ENCODE data around the gene EIPR1.

Gene EIPR1

DNA sequence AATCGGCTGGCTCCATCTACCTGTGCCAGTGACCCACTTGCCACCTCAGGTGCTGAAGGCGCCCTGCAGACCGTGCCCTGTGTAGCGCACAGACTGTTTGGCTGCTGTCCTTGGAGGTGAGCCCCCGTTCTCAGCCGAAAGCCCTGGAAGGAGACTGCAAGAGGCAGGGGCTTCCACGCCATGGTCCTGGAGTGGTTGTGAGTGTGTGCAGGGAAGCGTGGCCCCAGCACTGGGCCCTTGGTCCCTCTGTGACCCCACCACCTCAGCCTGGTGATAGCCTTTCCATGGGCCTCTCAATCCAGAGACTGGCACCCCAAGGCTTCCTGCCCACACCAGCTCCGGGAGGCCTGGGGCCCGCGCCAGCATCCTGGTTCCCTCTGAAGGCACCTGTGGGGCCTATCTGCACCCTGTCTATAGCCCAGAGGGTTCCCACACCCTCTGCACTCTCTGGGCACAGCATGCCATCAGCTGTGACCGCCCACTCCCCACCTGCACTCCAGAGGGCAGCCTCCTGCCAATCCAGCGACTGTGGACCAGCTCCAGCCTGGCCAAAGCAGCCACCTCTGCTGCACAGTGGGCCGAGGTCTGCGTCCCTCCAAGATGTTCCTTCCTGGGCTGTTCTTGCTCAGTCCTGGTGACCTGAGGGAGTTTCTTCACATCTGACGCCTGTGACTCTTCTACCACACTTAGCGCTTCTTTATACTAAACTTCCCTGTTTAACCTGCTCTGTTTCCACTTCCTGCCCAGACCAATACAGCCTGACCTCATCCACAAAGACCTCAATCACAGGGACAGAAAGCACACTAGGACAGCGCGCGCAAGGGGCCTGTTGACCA lies 109.5 kb downstream of the EIPR1 start:
- no peak for DNase-seq (ENCODE audit: low read depth)

DNA sequence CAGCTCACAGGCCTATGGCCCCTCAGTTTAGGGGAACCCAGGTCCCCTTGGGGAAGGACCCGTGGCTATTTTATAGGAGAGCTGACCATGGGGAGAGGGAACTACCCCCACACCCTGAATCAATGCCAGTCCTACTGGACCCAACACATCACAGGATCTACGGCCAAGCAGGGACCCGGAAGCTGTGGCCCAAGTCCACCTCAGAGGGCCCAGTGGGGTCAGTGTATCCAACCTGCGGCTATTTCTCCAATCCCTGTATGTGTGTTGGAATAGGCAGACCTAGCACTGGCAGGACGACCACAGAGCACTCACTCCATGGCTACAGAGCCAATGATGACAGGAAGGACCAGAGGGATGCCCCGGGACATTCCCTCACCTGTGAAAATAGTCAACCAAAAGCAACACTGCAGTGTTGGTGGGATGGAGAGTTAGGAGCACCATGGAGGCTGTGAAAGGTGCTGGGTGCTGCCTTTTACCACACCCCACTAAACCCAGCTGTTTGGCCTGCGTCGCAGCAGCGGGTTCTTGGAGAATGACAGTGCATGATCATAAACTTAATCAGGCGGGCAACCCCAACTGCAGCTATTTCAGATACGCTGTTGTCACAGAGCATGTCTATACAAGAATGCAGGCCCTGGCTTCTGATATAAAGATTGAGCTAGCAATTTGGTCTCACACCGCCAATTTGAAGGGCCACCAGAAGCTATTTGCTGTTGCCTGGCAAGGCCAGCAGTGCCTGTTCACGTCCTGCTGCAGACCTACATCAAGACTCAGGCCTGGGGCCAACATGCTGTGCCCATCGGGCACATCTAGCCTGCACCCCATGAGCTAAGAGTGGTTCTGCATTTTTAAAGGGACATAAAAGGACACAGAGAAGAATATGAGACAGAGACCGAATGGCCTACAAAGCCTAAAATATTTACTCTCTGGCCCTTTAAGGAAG lies 110.4 kb downstream of the EIPR1 start:
- no peak for DNase-seq (ENCODE audit: low read depth)

DNA sequence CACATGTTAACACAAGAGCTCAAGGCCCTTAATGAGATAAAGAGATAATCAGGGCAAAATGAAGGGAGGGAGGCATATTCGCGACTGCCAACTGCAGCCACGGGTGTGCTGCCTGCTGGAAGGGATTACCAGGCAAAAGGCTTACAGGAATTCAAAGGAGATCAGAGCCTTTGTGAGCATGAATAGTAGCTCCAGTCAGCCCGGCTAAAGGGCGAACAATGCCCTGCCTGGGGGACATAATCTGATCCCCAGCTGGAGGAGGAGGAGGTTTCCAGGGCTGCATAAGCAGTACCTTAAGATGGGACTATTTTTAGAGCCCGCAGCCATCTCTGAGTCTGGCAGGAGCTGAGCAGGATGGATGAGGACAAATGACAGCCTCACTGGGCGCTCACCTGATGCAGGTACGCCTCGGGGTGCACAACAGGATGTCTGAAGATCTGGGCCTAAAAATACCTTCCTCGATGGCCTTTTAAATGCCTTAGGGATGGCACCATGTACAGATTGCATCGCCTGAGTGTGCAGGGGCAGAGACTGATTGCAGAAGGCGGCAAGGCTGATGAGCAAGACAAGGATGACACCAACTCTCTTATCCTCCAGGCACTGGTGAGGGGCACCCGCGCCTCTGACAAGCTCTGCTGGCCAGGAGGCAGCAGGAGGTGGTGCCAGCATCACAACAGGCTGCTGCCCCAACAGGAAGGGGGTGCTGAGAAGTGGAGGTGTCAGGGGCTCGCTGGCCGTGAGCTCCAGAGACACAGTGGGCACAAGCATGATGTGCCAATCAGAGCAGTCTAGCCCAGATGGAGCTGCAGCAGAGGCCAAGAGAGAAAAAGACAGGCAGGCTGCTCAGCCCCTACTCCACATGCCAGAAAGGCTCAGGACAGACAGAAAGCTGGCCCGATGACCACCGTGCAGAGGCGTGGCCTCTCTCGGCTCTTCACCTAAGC lies 111.4 kb downstream of the EIPR1 start:
- DNase-seq (ENCODE audit: low read depth): no peak

DNA sequence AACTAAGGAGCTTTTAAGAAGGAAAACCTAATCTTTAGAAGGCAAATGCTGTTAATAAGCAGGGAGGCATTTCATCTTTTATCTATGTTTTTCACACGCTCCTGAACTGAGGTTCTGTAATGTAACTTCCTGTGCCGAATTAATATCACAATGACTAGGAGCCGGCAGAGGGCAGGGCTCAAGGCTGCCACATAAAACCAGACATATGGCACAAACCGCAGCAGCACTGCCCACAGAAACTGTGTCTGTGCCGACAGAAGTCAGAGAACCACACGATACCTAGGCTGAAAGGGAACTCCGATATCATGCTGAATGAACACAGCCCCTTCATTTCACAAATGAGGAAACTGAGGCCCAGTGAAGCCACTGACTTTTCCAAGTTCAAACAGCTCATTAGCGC lies 112.1 kb downstream of the EIPR1 start:
- DNase-seq (ENCODE audit: low read depth): no peak

DNA sequence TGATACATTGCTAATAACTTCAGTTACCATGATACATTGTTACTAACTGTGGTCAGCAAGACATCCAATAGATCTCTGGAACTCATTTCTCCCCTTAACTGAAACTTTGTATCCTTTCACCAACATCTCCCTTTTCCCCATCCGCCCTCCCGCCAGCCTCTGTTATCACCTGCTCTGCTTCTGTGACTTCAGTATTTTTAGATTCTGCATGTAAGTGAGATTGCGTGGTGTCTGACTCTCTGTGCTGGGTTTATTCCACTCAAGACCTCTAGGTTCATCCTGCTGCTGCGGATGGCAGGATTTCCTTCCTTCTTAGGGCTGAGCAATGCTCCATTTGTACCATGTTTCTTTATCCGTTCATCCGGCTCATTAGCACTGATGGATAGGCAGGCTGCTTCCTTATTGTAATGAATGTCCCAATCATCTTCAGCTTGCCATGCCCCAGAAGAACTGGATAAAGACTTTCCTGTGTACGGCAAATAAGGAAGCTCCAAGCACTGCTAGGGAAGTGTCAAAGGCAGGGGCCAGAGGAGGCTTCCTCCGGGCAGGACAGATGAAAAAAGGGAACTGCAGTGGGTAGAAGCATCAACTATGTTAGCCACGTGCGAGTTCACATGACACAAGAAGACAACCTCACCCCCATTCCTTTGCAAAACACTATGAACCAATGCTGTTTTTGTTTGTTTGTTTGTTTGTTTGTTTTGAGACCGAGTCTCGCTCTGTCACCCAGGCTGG lies 113.4 kb downstream of the EIPR1 start:
- DNase-seq (ENCODE audit: low read depth): no peak

DNA sequence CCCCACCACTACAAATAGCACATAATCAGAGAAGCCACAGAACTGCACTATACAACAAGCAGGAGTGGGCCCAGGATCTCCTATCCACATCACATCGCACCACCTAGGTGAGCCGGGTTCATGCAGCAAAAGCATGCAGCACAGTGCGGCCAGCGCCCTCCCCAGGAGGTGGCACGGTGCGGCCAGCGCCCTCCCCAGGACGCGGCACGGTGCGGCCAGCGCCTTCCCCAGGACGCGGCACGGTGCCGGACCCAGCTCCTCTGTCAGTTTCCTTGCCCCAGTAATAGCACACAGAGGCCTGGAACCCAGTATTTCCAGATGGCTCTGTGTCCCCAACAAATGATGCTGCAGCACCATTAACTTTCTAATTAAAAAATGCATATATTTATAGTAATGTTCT lies 114.1 kb downstream of the EIPR1 start:
- no peak for DNase-seq (ENCODE audit: low read depth)

DNA sequence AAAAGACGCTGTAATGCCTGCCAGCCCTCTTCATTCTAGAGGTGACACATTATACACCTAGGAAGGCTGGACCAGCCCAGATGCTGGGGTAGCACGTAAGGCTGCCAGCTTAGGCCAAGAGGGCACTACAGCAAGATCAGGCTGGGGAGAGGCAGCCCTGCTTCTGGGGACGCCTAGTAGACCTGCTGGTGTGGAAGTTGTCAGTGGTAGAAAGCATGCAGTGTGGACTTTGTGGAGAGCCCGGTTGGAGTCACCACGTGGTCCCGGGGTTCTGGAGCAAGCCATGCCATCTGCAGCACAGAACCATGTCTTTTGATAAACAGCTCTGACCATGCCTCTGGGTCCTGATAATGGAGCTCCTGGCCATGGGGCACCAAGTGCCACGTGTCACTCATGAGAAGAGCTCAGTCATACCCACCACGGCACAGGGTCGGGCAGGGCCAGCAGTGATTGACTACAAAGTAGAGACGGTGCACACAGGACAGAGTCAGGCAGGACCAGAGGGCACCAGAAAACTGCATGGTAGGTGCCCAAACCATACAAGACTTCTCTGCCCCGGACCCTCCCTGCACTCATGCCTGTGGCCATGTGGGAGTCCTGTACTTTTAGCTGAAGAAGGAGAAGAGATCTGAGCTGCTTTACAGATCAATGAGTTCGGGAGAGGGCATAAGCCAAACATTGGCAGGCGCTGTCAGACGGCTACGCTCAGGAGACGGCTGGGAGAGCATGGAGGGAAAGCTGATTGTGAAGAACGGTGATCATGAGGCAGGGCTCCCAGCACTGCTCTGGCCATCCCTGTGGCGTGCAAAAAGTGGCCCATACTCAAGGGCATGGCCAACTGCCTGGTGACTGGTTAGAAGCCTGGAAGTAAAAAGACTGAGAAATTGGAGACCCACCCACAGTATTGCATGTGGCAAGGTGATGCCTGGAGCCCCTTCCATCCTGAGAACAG lies 114.9 kb downstream of the EIPR1 start:
- no peak for DNase-seq (ENCODE audit: low read depth)

DNA sequence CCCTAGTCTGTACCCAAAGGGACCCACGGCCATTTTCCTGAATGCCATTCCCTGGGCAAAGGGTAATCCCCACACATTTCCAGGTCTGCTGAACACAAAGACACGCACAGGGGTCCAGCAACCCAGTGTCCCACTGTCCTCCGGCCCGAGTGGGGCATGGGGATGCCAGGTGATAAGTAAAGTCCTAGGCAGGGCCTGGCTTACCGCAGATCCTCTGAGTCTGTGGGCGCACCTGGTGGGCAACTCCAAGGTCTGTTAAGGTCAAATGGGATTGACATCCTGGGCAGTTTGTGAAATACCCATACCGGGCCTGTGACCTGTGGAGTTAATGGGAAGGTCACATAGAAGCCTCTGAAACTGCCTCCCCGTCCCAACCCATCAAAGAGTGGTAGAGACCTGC lies 116.1 kb downstream of the EIPR1 start:
- no peak for DNase-seq (ENCODE audit: low read depth)

DNA sequence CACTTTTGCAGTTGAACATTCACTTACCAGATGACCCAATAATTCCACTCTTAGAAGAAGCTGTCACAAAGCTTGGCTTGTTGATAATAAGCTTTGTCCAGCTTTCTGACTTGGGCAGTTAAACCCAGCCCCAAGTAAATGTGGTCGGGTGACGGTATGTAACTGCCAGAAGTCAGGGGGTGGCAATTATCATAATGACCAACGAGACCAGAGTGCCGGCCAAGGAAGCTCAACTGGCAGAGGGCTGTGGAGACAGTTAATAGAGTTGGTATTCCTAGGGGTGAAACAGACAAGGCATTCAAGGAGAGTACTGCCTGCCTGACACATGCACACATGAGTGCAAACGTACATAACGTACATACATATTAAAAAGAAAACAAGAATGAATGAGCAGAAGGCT lies 116.7 kb downstream of the EIPR1 start:
- DNase-seq (ENCODE audit: low read depth): no peak

DNA sequence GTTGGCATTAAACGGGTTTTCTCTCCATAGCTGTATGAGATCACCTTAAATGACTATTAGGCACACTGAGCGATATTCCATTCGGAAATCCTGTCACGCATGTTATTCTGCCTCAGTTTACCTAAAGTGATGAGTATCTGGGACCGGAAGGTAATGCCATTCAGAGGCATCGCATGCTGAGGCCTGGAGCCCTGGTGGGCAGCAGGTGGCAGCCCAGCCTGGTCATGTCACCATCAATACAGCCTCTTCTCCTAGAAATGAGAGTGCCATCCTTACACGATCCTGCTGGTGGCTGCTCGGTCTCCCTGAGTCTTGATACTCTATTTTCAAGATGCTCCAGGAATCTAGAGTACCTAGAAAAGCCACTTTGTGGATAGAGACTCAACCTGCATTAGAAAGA lies 119.8 kb downstream of the EIPR1 start:
- no peak for DNase-seq (ENCODE audit: low read depth)

DNA sequence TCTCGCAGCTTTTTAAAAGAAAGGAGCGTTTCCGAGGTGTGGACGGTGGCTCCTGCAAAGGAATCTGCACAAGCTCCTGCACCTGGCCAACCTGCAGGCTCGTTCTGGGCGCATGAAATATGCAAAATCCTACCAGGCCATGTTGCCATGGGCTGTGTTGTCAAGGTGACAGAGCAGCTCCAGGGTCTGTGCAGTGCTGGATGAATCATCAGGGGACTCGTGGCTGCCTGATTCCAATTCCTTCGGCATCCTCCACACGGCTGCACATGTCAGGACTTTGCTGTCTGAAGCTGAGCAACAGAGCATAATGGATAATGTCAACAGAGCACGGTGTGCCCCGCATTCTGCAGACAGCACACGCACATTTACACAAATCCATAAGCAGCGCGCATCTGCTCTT lies 120.5 kb downstream of the EIPR1 start:
- no peak for DNase-seq (ENCODE audit: low read depth)

DNA sequence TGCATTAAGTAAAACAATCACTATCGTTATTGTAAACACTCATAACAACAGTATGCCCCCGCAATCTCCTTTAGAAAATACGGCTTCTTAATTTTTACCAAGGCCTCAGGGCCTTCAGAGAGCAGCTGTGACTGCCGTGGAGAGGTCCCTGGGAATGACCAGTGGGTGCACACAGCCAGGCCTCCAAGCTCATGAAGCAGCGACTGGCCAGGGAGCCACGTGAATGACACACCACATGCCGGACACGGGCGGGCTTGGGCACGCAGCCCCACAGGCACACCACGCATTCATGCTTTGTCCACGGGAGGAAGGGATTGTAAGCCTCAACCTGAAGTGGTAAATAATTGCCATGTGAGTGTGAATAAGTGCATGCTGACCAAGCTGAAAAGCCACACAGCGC lies 121.0 kb downstream of the EIPR1 start:
- no peak for DNase-seq (ENCODE audit: low read depth)

DNA sequence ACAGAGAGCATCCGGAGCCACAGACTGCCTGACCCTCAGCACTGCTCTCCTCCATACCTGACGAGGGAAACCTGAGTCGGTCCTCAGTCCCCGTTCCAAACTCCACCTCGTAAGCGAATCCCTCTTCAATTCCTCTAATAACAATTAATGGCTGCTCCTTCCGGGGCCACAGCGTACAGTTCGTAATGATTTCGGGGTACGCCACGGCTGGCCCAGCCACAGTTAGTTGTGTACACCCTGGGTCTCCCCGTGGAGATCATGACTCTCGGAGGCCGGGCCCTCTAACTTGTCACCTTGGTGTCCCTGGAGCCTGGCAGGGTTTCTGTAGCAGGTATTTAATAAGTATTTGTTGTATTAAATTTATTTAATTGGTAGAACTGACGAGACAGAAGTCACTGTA lies 121.5 kb downstream of the EIPR1 start:
- no peak for DNase-seq (ENCODE audit: low read depth)

DNA sequence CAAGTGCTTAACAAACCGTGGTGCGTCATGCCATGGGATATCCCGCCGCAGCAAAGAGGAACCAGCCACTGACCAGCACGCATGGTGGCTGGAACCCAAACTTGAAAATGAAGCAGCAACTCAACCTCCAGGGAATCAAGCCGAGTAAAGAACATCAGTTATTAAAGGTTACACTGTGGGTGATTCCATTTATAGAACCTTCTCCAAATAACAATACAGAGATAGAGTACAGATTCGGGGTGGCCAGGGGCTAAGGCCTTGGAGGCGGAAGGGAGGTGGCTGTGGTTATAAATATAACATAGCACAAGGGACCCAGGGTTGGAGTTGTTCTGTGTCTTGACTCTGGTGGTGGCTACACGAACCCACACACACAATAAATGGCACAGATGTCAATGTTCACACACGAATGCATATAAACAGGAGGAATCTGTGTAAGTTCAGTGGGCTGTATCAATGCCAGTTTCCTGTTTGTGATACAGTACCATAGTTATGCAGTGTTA lies 123.1 kb downstream of the EIPR1 start:
- no peak for DNase-seq (ENCODE audit: low read depth)

DNA sequence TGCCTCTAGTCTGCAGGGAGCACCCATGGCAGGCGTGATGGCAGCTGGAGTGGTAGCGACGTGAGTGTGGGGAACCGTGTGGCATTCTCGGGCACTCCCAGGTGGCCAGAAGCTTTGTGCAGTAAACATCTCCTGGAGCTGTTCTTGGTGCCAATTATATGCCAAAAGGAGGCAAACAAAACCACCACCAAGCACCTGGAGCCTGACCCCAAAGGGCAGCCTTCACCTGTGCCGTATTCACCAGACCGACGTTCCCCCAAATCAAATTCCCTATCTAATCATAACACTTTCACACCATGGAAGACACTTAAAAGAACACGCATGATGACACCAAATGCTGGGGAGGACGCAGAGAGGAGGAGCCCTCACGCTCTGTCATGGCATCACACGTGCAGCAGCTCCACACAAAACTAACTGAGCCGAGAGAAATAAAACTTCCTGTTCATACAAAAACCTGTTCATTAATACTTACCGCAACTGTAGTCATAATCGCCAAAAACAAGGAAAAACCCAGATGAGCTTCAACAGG lies 123.6 kb downstream of the EIPR1 start:
- no peak for DNase-seq (ENCODE audit: low read depth)

DNA sequence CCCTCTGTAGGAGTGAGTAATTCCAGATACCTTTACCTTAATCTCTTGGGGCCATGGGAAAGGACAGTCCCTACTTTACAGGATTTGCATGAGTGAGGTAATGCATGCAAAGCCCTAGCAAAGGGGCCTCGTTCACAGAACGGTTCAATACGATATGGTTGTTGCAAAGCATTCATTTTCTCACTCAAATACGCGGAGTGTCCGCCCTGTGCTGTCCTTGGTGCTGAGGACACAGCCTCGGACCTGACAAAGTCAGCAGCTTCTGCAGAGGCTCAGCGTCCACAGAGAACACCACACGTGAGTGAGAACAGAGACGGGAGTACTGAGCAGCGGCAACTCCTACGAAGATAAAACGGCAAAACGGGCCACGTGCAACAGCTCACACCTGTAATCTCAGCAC lies 125.7 kb downstream of the EIPR1 start:
- no peak for DNase-seq (ENCODE audit: low read depth)

DNA sequence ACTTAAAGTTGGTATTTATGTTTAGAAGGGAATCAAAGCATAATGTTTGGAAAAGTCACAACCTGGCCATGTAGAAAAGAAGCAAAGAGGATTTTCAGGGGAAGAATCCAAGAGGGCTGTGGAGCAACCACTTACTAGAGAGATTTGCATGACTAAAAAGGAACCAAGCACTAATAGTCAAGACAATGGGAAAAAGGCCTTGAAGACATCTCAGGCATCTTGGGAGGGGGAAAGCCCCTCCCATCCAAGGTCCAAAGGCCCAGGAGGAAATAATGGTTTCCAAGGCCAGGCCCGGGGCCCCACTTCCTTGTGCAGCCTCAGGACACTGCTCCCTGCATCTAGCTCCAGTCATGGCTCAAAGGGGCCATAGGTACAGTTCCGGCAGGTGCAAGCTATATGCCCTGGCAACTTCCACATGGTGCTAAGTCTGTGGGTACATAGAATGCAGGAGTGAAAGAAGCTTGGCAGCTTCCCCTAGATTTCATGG lies 128.1 kb downstream of the EIPR1 start:
- DNase-seq (ENCODE audit: low read depth): no peak

DNA sequence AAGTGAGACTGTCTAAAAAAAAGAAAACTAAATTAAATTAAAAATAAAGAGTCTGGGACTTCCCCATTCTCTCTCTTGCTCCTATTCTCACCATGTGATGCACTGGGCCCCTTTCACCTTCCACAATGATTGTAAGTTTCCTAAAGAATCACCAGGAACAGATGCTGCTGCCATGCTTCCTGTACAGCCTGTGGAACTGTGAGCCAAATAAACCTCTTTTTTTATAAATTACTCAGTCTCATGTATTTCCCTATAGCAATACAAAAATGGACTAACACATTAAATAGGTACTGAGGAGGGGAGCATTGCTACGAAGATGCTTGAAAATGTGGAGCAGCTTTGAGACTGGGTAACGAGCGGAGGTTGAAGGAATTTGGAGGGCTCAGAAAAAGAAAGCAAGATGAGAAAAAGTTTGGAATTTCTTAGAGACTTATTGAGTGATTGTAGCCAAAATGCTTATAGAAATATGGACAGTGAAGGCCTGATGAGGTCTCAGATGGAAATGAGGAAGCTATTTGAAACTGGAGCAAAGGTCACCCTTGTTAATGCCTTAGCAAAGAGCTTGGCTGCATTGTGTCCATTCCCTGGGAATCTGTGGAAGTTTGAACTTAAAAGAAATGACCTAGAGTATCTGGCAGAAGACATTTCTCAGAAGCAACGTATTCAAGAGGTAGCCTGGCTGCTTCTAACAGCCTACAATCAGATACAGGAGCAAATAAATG lies 128.7 kb downstream of the EIPR1 start:
- DNase-seq (ENCODE audit: low read depth): no peak

Data from stromal cell of bone marrow (primary cell).